NCI-H1436 (cell line): ENCODE measurements around the gene TUBG2.

Experiments used
- DNase-seq: peaks from one replicate; lab custom pipeline; 2025; lab: John Stamatoyannopoulos, UW

Gene TUBG2

DNA sequence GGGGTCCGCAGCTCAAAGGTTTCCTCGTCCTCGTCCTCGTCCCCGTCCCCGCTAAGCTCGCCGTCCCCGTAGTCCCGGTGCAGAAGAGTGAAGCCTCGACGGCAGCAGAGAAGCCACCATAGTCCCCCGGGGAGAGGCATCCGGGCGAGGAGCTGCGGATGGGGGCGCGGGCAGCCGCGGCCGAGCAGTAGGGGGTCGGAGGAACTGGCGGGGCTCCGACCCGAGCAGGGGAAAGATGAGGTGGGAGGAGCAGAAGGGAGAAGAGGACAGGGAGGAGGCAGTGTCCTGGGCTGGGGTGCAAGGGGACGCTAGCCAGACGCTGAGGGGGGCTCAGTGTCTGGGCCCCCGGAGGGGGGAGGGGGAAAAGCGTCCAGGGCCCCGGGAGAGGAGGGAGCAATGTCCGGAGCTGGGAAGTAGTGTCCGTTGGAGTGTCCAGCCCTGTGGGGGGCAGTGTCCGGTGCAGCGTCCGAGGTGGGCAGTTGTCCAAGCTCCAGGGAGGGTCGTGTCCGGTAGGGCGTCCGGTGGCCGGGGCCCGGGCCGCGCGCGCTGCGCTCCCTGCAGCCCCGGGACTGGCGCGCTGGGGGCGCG is 17.4 kb downstream of the TUBG2 start, which contains the start of gene PLEKHH3:
Gene PLEKHH3, minus strand, starts transcription at position 571 of the 588 bp plus-strand sequence. Its CDS starts 431 bp downstream, at position 140.
- DNase-seq, result no peak

- peak; percentile 100 for DNase-seq
Observed at GRCh38 chr17:42677012-42677857, 18.2 kb downstream of the TUBG2 start.

- peak; percentile 90 for DNase-seq
Observed at GRCh38 chr17:42677921-42678781, 19.1 kb downstream of the TUBG2 start.

- peak; percentile 86 for DNase-seq
Observed at GRCh38 chr17:42678951-42679491, 19.9 kb downstream of the TUBG2 start.

- DNase-seq, result peak; percentile 81
Observed at GRCh38 chr17:42679492-42680330, 20.6 kb downstream of the TUBG2 start.

GRCh38 chr17:42680331-42680808 is 21.3 kb downstream of the TUBG2 start:
- no peak for DNase-seq

- peak; percentile 40 for DNase-seq
Observed at GRCh38 chr17:42681976-42682721, 23.1 kb downstream of the TUBG2 start, which contains the start of gene CNTNAP1. Gene CNTNAP1 (plus strand): TSS chr17:42682531. CDS start chr17:42682830, 299 bp downstream.

- no peak for DNase-seq
Observed at GRCh38 chr17:42682722-42683403, 23.8 kb downstream of the TUBG2 start.

- no peak for DNase-seq
Observed at GRCh38 chr17:42683407-42684034, 24.4 kb downstream of the TUBG2 start.

DNA sequence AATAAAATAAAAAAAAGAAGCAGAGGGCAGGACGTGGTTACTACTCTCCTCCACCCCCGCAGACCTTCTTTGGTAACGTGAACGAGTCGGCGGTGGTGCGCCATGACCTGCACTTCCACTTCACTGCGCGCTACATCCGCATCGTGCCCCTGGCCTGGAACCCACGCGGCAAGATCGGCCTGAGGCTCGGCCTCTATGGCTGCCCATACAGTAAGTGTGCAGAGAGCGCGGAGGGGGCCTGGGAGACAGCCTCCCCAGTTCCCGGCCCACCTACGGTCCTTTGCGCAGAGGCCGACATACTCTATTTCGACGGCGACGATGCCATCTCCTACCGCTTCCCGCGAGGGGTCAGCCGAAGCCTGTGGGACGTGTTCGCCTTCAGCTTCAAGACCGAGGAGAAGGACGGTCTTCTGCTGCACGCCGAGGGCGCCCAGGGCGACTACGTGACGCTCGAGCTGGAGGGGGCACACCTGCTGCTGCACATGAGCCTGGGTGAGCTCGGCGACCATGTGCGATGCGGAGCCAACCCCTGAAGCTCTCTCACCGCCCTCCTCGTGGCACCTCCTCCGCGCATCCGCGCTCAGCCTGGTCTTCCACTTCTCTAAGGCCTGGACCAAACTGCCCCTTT is 26.0 kb downstream of the TUBG2 start:
- DNase-seq, result no peak

DNA sequence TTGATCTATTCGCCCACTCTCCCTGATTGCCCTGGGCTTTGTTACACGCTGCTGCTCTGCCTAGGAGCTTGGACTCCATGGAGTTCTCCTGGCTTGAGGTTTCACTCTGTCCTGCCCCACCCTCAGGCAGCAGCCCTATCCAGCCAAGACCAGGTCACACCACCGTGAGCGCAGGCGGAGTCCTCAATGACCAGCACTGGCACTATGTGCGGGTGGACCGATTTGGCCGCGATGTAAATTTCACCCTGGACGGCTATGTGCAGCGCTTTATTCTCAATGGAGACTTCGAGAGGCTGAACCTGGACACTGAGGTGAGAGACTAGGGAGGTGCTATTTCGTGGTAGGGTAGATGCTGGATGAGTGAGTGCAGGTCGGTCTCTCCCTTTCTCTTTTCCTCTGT is 26.7 kb downstream of the TUBG2 start:
- DNase-seq, result no peak

- no peak for DNase-seq
Observed at GRCh38 chr17:42686520-42687128, 27.5 kb downstream of the TUBG2 start.

GRCh38 chr17:42687707-42688320 is 28.7 kb downstream of the TUBG2 start:
- no peak for DNase-seq

DNA sequence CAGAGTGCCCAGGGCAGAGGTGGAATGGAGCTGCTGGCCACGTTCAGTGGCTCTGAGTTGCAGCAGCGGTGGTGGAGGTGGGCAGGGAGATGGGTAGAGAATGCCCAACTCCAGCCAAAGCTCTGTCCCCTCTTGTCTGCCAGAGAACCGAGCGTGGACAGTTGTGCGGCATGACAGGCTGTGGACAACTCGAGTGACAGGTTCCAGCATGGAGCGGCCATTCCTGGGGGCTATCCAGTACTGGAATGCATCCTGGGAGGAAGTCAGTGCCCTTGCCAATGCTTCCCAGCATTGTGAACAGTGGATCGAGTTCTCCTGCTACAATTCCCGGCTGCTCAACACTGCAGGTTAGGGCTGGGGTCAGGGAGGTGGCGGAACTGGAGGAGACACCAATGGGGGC is 31.5 kb downstream of the TUBG2 start:
- DNase-seq, result no peak

- DNase-seq, result no peak
Observed at GRCh38 chr17:42691021-42691545, 32.0 kb downstream of the TUBG2 start.

DNA sequence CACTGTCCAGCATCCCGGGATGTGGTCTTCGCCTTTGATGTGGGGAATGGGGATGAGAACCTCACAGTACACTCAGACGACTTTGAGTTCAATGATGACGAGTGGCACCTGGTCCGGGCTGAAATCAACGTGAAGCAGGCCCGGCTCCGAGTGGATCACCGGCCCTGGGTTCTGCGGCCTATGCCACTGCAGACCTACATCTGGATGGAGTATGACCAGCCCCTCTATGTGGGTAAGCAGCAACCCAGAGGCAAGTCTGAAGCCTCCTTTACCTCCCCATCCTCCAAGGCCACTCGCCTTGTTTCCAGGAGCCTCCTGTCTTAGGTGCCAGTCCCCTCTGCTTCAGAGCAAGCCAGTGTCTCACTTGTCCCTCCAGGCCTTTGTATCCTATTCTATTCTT is 33.4 kb downstream of the TUBG2 start:
- DNase-seq, result no peak

GRCh38 chr17:42694524-42694923 is 35.4 kb downstream of the TUBG2 start:
- DNase-seq, result no peak

DNA sequence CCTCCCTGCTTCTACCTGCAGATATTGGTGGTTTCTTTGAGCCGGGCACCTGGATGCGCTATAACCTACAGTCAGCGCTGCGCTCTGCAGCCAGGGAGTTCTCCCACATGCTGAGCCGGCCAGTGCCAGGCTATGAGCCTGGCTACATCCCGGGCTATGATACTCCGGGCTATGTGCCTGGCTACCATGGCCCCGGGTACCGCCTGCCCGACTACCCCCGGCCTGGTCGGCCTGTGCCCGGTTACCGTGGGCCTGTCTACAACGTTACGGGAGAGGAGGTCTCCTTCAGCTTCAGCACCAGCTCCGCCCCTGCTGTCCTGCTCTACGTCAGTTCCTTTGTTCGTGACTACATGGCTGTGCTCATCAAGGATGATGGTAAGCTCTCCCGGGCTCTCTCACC is 36.4 kb downstream of the TUBG2 start:
- DNase-seq, result no peak
